HCT116 (cell line): Measurements from ENCODE around the gene CLGN. TPM values are rescaled to one million over a fixed set of nuclear protein-coding genes. Genes with fewer than 3 reads are reported as not detected.

Source experiments
- ATAC-seq: fragments of 200-7000 bp; cut with Tn5 transposase; 2 replicates; pipeline ENCODE4 v1.9.1; 2020; ENCODE audit warnings: mild to moderate bottlenecking, moderate library complexity
- BruUV-seq: library from RNA; stranded (reverse); fragments of 400-500 nt; replicated peaks from 2 replicates; lab custom pipeline; 2021; lab: Mats Ljungman, UMichigan
- CTCF ChIA-PET: fragments of 300-600 bp; sonication (Branson Sonifier 250); formaldehyde crosslinking; loops from one replicate; lab custom pipeline; 2021; ENCODE audit warnings: antibody characterized with exemption; lab: Charles Lee
- POLR2A ChIA-PET: fragments of 300-600, 350-600 bp; sonication (Branson Sonifier 250); formaldehyde crosslinking; loops from one replicate; lab custom pipeline; 2021; ENCODE audit warnings: antibody characterized with exemption; lab: Charles Lee
- RAD21 ChIA-PET, 2 experiments: fragments of 300-600 bp; sonication (Branson Sonifier 250); formaldehyde crosslinking; loops; one replicate each; lab custom pipeline; 2023; ENCODE audit warnings: low total read pairs in 2 of 2; ENCODE audit not compliant: uncharacterized antibody in 2 of 2, unreplicated experiment in 2 of 2, low non-redundant PET in 1 of 2; lab: Charles Lee
- DNase-seq: peaks from one replicate; pipeline ENCODE4 v3.0.0-alpha.2; 2010; ENCODE audit warnings: low read depth, low spot score
- H2AFZ ChIP-seq: fragments of 200-600 bp; shearing (Covaris generic), sonication (generic); 2 replicates; pipeline ENCODE4 v1.6.1; 2017; ENCODE audit warnings: low read depth, mixed run types, mixed read lengths, antibody characterized with exemption, low read length; ENCODE audit not compliant: poor library complexity, severe bottlenecking
- H3K27ac ChIP-seq: 2 replicates; pipeline ENCODE4 v1.5.1; 2012; ENCODE audit warnings: low read depth, low read length
- H3K27me3 ChIP-seq: fragments of 200-600 bp; sonication (generic); 2 replicates; pipeline ENCODE4 v1.6.1; 2016; ENCODE audit warnings: mixed run types, low read length, mixed read lengths; ENCODE audit not compliant: insufficient read depth
- H3K36me3 ChIP-seq, 2 experiments: fragments of 200-500 bp in 1 of 2; fragments of 200-600 bp in 1 of 2; sonication (Bioruptor generic) in 1 of 2; sonication (generic) in 1 of 2; 2 replicates each; pipeline versions ENCODE4 v1.5.1 to v1.6.1; 2014 to 2016; ENCODE audit warnings: low read length in 2 of 2, inconsistent platforms in 1 of 2, mixed read lengths in 1 of 2, mixed run types in 1 of 2; ENCODE audit not compliant: insufficient read depth in 2 of 2, control insufficient read depth in 1 of 2
- H3K4me1 ChIP-seq, 2 experiments: fragments of 200-600 bp in 1 of 2; sonication (generic) in 1 of 2; 2 replicates each; pipeline versions ENCODE4 v1.5.1 to v1.6.1; 2012 to 2017; ENCODE audit warnings: low read length in 2 of 2, inconsistent platforms in 1 of 2, mild to moderate bottlenecking in 1 of 2, mixed read lengths in 1 of 2, mixed run types in 1 of 2, moderate library complexity in 1 of 2; ENCODE audit not compliant: insufficient read depth in 2 of 2, control insufficient read depth in 1 of 2
- H3K4me2 ChIP-seq: fragments of 200-600 bp; sonication (generic); 2 replicates; pipeline ENCODE4 v1.6.1; 2017; ENCODE audit warnings: mixed run types, low read length, mixed read lengths
- H3K4me3 ChIP-seq, 2 experiments: fragments of 200-600 bp in 1 of 2; sonication (generic) in 1 of 2; replicated peaks in 1 of 2; 2 replicates each; pipeline ENCODE4 v1.5.1; 2011 to 2016; ENCODE audit warnings: low read length in 2 of 2, control low read depth in 1 of 2, low read depth in 1 of 2, mild to moderate bottlenecking in 1 of 2, mixed read lengths in 1 of 2, mixed run types in 1 of 2
- H3K79me2 ChIP-seq: fragments of 200-600 bp; sonication (generic); 2 replicates; pipeline ENCODE4 v1.6.1; 2017; ENCODE audit warnings: mild to moderate bottlenecking, mixed run types, low read length, moderate library complexity, mixed read lengths; ENCODE audit not compliant: insufficient read depth
- H3K9ac ChIP-seq: fragments of 200-600 bp; sonication (generic); 2 replicates; pipeline ENCODE4 v1.6.1; 2016; ENCODE audit warnings: low read length, mixed read lengths
- H3K9me2 ChIP-seq: fragments of 200-600 bp; sonication (generic), shearing (Covaris generic); 2 replicates; pipeline ENCODE4 v1.6.1; 2017; ENCODE audit warnings: mixed run types, mild to moderate bottlenecking, moderate library complexity; ENCODE audit not compliant: insufficient read depth
- H3K9me3 ChIP-seq, 2 experiments: fragments of 200-500 bp in 1 of 2; fragments of 200-600 bp in 1 of 2; sonication (Bioruptor generic) in 1 of 2; sonication (generic) in 1 of 2; 2 replicates each; pipeline ENCODE4 v1.6.1; 2014 to 2017; ENCODE audit warnings: low read length in 2 of 2, mixed read lengths in 2 of 2, inconsistent platforms in 1 of 2, low read depth in 1 of 2, mild to moderate bottlenecking in 1 of 2, mixed run types in 1 of 2, moderate library complexity in 1 of 2; ENCODE audit not compliant: control insufficient read depth in 1 of 2, insufficient read depth in 1 of 2
- H4K20me1 ChIP-seq: fragments of 200-600 bp; sonication (generic), shearing (Covaris generic); 2 replicates; pipeline ENCODE4 v1.6.1; 2017; ENCODE audit warnings: mixed run types, mild to moderate bottlenecking, moderate library complexity; ENCODE audit not compliant: insufficient read depth
- ATF3 ChIP-seq: IDR thresholded peaks from 2 replicates; pipeline ENCODE4 v1.6.1; 2012
- FOSL1 ChIP-seq: IDR thresholded peaks from 2 replicates; pipeline ENCODE4 v1.6.1; 2012; ENCODE audit warnings: low read depth
- JUND ChIP-seq: IDR thresholded peaks from 2 replicates; pipeline ENCODE4 v1.6.1; 2012
- YY1 ChIP-seq: IDR thresholded peaks from 2 replicates; pipeline ENCODE4 v1.6.1; 2011; ENCODE audit warnings: low read length, low read depth, moderate library complexity, mild to moderate bottlenecking; ENCODE audit not compliant: insufficient replicate concordance; ENCODE audit errors: extremely low read depth
- ZNF274 ChIP-seq: fragments of 200-500 bp; sonication (Bioruptor generic); IDR thresholded peaks from 2 replicates; pipeline ENCODE4 v1.6.1; 2014; ENCODE audit warnings: mild to moderate bottlenecking, low read depth, low read length, inconsistent platforms
- intact Hi-C: fragments of 100-400 bp; cut with micrococcal nuclease; formaldehyde crosslinking; loops from 2 replicates; pipeline ENCODE4 v1.10.0; 2022
- total RNA-seq: library from RNA; stranded (reverse); gene quantifications from one replicate; pipeline ENCODE4 v1.2.1, GENCODE V29; 2021; ENCODE audit not compliant: unreplicated experiment

Gene CLGN
- total RNA-seq, 1 experiment from 2014 or later, result 1.4 TPM

- DNase-seq (peak; percentile 12), ATAC-seq (peak; percentile 22; the same call in 1 of the 2 replicates)
- CTCF ChIA-PET, result interaction anchor here (1.0 to 2.7 kb wide), 5 partner anchors 8 to 711 kb away, joined by 3 to 25 read pairs (median 3); no protein-coding TSS in a partner anchor
Observed at GRCh38 chr4:140367738-140368137, 59.7 kb downstream of the CLGN start.

DNA sequence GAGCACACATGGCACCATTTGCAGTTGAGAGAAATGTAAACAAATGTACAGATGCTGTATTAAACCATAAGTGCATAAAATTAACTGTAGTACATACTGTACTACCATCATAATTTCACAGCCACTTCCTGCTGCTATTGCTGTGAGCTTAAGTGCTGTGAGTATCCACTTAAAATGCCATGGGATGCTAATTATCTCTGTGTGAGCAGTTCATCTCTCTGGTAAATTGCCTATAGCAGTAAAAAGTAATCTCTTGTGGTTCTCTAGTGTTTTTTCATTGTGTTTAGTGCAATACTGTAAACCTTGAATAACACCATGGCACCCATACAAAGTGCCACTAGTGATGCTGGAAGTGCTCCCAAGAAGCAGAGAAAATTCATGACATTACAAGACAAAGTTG lies 63.9 kb downstream of the CLGN start:
- H3K9me2 ChIP-seq, result no peaks in the 10 kb centered on the region
- H3K9ac ChIP-seq, result no peak overlapping the region
- H4K20me1 ChIP-seq, result no peaks in the 10 kb centered on the region
- intact Hi-C loops, result no loop called here
- H3K27me3 ChIP-seq, result no peaks in the 10 kb centered on the region
- POLR2A ChIA-PET, result no interaction called here
- DNase-seq (no peak), ATAC-seq (no peak)
- CTCF ChIA-PET, result interaction anchor here (1.3 kb wide), 1 partner anchor 33 kb away, joined by 3 read pairs; no protein-coding TSS in a partner anchor
- no peak overlapping the region for H2AFZ ChIP-seq
- H3K9me3 ChIP-seq, result no peaks in the 10 kb centered on the region
- no peak overlapping the region for H3K4me2 ChIP-seq
- no TSS peak for BruUV-seq
- no peak for TF ChIP-seq ATF3
- no peak for TF ChIP-seq YY1
- no peak for TF ChIP-seq JUND
- H3K4me1 ChIP-seq, result peaks cover 4 to 12% of the 10 kb centered on the region in 2 experiments
- H3K4me3 ChIP-seq, result no peak overlapping the region
- no peaks in the 10 kb centered on the region for H3K36me3 ChIP-seq
- no peak overlapping the region for H3K27ac ChIP-seq
- no peaks in the 10 kb centered on the region for H3K79me2 ChIP-seq
- RAD21 ChIA-PET, result no interaction called here

More at GRCh38 chr4:140367738-140368137, 59.7 kb downstream of the CLGN start:
- intact Hi-C loops, result no loop called here
- Histone ChIP-seq H2AFZ (no peak overlapping the region), H3K36me3 (no peaks in the 10 kb centered on the region), H4K20me1 (no peaks in the 10 kb centered on the region), H3K4me2 (peak overlapping the region; percentile 51), H3K9ac (no peak overlapping the region), H3K4me1 (peaks cover 4 to 19% of the 10 kb centered on the region in 2 experiments), H3K9me3 (no peaks in the 10 kb centered on the region), H3K9me2 (no peaks in the 10 kb centered on the region), H3K79me2 (no peaks in the 10 kb centered on the region), H3K27ac (no peak overlapping the region), H3K27me3 (no peaks in the 10 kb centered on the region), H3K4me3 (no peak overlapping the region)
- ChIA-PET RAD21 (interaction anchor here in 1 of 2 experiments (0.7 kb wide), 1 partner anchor 34 kb away, joined by 3 read pairs; no protein-coding TSS in a partner anchor), POLR2A (no interaction called here)
- TF ChIP-seq ZNF274 (no peak), JUND (peak; percentile 29; the same call in 1 of the 2 replicates), FOSL1 (peak; percentile 62)
- BruUV-seq, result no TSS peak
